ENCODE measurements around the gene RPS6KB1.

The RPS6KB1 gene

DNA sequence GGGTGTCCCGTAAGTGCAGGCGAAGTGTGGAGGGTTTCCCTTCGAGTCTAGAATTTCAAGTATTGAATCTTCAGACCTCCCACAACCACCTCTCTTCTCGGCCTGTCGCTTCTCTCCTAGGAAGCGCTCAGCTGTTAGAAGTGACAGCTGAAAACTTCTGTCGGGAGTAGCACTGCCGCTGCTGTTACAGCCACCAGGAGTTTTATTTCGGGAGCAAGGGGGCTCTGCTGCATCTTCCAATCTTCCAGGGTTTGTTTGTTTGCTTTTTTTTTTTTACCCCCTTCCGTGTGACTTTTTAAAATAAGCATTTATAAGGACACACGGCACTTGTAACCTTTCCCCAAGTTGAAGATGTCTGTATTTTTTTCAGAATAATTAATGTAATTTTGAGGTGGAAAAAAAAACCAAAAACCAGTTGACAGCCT lies 767 bp downstream of the RPS6KB1 start:
- TF ChIP-seq, protein P1, sequence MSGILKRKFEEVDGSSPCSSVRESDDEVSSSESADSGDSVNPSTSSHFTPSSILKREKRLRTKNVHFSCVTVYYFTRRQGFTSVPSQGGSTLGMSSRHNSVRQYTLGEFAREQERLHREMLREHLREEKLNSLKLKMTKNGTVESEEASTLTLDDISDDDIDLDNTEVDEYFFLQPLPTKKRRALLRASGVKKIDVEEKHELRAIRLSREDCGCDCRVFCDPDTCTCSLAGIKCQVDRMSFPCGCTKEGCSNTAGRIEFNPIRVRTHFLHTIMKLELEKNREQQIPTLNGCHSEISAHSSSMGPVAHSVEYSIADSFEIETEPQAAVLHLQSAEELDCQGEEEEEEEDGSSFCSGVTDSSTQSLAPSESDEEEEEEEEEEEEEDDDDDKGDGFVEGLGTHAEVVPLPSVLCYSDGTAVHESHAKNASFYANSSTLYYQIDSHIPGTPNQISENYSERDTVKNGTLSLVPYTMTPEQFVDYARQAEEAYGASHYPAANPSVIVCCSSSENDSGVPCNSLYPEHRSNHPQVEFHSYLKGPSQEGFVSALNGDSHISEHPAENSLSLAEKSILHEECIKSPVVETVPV (CRISPR knock-in tag; IDR thresholded peaks at IDR 0.05) = no peak
- TF ChIP-seq TCF4 (CRISPR knock-in tag; IDR thresholded peaks at IDR 0.05; ENCODE audit: borderline replicate concordance) (no peak), SNAI2 (CRISPR knock-in tag; IDR thresholded peaks at IDR 0.05) (no peak), ZFP30 (CRISPR knock-in tag; IDR thresholded peaks at IDR 0.05) (no peak), ARNTL (CRISPR knock-in tag; IDR thresholded peaks at IDR 0.05; ENCODE audit: borderline replicate concordance, low read depth) (no peak), GLIS3 (CRISPR knock-in tag; IDR thresholded peaks at IDR 0.05) (no peak), PPARA (CRISPR knock-in tag; IDR thresholded peaks at IDR 0.05; ENCODE audit: borderline replicate concordance) (no peak), ZNF70 (CRISPR knock-in tag; IDR thresholded peaks at IDR 0.05) (no peak), ESRRG (CRISPR knock-in tag; IDR thresholded peaks at IDR 0.05) (no peak), BACH2 (CRISPR knock-in tag; IDR thresholded peaks at IDR 0.05; ENCODE audit: borderline replicate concordance) (no peak), ZNF565 (CRISPR knock-in tag; conservative IDR thresholded peaks at IDR 0.05; ENCODE audit: low read depth) (no peak), OSR1 (CRISPR knock-in tag; IDR thresholded peaks at IDR 0.05) (no peak), ISL1 (CRISPR knock-in tag; IDR thresholded peaks at IDR 0.05) (no peak)
- TF ChIP-seq, protein P2, sequence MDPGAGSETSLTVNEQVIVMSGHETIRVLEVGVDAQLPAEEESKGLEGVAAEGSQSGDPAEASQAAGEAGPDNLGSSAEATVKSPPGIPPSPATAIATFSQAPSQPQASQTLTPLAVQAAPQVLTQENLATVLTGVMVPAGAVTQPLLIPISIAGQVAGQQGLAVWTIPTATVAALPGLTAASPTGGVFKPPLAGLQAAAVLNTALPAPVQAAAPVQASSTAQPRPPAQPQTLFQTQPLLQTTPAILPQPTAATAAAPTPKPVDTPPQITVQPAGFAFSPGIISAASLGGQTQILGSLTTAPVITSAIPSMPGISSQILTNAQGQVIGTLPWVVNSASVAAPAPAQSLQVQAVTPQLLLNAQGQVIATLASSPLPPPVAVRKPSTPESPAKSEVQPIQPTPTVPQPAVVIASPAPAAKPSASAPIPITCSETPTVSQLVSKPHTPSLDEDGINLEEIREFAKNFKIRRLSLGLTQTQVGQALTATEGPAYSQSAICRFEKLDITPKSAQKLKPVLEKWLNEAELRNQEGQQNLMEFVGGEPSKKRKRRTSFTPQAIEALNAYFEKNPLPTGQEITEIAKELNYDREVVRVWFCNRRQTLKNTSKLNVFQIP (CRISPR knock-in tag; IDR thresholded peaks at IDR 0.05; ENCODE audit: borderline replicate concordance, low read depth) = no peak
- TF ChIP-seq, protein P3, sequence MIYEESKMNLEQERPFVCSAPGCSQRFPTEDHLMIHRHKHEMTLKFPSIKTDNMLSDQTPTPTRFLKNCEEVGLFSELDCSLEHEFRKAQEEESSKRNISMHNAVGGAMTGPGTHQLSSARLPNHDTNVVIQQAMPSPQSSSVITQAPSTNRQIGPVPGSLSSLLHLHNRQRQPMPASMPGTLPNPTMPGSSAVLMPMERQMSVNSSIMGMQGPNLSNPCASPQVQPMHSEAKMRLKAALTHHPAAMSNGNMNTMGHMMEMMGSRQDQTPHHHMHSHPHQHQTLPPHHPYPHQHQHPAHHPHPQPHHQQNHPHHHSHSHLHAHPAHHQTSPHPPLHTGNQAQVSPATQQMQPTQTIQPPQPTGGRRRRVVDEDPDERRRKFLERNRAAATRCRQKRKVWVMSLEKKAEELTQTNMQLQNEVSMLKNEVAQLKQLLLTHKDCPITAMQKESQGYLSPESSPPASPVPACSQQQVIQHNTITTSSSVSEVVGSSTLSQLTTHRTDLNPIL (CRISPR knock-in tag; IDR thresholded peaks at IDR 0.05; ENCODE audit: low read depth) = no peak
- TF ChIP-seq, protein P4, sequence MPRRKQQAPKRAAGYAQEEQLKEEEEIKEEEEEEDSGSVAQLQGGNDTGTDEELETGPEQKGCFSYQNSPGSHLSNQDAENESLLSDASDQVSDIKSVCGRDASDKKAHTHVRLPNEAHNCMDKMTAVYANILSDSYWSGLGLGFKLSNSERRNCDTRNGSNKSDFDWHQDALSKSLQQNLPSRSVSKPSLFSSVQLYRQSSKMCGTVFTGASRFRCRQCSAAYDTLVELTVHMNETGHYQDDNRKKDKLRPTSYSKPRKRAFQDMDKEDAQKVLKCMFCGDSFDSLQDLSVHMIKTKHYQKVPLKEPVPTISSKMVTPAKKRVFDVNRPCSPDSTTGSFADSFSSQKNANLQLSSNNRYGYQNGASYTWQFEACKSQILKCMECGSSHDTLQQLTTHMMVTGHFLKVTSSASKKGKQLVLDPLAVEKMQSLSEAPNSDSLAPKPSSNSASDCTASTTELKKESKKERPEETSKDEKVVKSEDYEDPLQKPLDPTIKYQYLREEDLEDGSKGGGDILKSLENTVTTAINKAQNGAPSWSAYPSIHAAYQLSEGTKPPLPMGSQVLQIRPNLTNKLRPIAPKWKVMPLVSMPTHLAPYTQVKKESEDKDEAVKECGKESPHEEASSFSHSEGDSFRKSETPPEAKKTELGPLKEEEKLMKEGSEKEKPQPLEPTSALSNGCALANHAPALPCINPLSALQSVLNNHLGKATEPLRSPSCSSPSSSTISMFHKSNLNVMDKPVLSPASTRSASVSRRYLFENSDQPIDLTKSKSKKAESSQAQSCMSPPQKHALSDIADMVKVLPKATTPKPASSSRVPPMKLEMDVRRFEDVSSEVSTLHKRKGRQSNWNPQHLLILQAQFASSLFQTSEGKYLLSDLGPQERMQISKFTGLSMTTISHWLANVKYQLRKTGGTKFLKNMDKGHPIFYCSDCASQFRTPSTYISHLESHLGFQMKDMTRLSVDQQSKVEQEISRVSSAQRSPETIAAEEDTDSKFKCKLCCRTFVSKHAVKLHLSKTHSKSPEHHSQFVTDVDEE (CRISPR knock-in tag; IDR thresholded peaks at IDR 0.05) = no peak
- peak; percentile 45 for ATAC-seq

DNA sequence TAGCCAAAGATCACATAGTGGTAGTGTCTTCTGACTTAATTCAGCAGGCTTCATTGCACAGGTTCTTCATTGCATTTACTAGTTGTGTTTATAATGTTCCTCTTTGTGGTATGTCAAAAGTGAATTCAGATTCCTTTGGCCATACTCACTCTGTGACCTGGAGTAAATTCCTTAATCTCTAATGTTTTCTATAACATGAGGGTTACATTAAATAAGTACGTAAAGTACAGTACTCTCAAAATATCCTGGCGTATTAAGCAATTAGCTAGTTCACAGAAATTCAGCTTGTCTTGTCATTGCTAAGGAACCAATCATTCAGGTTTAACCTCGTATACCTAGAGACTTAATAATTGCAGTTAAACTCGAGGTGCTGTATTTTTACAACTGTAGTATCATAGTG lies 4.2 kb downstream of the RPS6KB1 start:
- ATAC-seq = no peak
- TF ChIP-seq ARNTL (CRISPR knock-in tag; IDR thresholded peaks at IDR 0.05; ENCODE audit: borderline replicate concordance, low read depth) (no peak), ZNF8 (CRISPR knock-in tag; IDR thresholded peaks at IDR 0.05) (no peak), ESRRG (CRISPR knock-in tag; IDR thresholded peaks at IDR 0.05) (no peak), GLIS3 (CRISPR knock-in tag; IDR thresholded peaks at IDR 0.05) (no peak), BACH2 (CRISPR knock-in tag; IDR thresholded peaks at IDR 0.05; ENCODE audit: borderline replicate concordance) (no peak), ZFP3 (CRISPR knock-in tag; IDR thresholded peaks at IDR 0.05) (no peak), CSDC2 (CRISPR knock-in tag; IDR thresholded peaks at IDR 0.05) (no peak), ZNF565 (CRISPR knock-in tag; conservative IDR thresholded peaks at IDR 0.05; ENCODE audit: low read depth) (no peak), ZC3H10 (CRISPR knock-in tag; IDR thresholded peaks at IDR 0.05) (no peak), ISL1 (CRISPR knock-in tag; IDR thresholded peaks at IDR 0.05) (no peak), RARB (CRISPR knock-in tag; IDR thresholded peaks at IDR 0.05) (no peak), SNAI2 (CRISPR knock-in tag; IDR thresholded peaks at IDR 0.05) (no peak), PPARA (CRISPR knock-in tag; IDR thresholded peaks at IDR 0.05; ENCODE audit: borderline replicate concordance) (no peak)
- TF ChIP-seq, protein P5, sequence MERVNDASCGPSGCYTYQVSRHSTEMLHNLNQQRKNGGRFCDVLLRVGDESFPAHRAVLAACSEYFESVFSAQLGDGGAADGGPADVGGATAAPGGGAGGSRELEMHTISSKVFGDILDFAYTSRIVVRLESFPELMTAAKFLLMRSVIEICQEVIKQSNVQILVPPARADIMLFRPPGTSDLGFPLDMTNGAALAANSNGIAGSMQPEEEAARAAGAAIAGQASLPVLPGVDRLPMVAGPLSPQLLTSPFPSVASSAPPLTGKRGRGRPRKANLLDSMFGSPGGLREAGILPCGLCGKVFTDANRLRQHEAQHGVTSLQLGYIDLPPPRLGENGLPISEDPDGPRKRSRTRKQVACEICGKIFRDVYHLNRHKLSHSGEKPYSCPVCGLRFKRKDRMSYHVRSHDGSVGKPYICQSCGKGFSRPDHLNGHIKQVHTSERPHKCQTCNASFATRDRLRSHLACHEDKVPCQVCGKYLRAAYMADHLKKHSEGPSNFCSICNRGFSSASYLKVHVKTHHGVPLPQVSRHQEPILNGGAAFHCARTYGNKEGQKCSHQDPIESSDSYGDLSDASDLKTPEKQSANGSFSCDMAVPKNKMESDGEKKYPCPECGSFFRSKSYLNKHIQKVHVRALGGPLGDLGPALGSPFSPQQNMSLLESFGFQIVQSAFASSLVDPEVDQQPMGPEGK (CRISPR knock-in tag; IDR thresholded peaks at IDR 0.05; ENCODE audit: borderline replicate concordance) = no peak
- TF ChIP-seq, protein P2 (CRISPR knock-in tag; IDR thresholded peaks at IDR 0.05; ENCODE audit: borderline replicate concordance, low read depth) = no peak
- TF ChIP-seq, protein P4 (CRISPR knock-in tag; IDR thresholded peaks at IDR 0.05) = no peak
- TF ChIP-seq, protein P3 (CRISPR knock-in tag; IDR thresholded peaks at IDR 0.05; ENCODE audit: low read depth) = no peak
